ENCODE results near the gene TUSC2.
"Not testable (repeated sequence)": the region's sequence is repeated elsewhere in the genome, so short reads cannot be mapped to it uniquely, and the experiment has no call there.

TUSC2 gene

DNA sequence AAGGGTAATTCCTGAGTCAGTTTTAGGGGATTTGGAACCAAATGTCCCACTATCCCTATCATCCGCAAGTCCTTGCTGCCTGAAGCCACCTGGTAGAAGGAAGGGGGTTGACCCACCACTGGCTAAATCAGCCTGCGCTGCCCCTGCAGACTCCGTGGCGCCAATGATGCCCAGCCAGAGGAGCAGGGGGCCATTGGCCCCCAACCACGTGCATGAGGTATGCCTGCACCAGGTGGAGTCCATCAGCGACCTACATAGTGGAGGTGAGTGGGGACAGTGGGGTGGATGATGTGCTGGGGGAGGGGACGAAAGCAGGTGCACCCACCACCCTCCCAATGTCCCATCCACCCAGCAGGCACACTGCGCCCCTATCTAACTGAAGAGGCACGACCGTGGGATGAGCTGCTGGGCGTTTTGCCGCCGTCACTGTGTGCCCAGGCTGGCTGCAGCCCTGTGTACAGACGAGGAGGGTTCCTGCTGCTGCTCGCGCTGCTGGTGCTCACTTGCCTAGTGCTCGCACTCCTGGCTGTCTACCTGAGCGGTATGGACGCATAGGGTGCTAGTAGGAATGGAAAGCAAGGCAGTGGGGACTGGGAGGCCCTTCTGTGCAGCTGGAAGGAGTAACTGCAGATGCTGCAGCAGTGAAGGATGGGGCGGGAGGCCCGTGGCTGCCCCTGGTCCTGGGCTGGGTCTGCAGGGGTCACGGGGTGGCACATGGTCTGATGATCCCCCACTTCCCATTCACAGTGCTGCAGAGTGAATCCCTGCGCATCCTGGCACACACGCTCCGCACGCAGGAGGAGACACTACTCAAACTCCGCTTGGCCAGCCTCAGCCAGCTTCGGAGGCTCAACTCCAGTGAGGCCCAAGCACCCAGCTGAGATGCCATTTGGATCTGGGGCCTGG is 41.4 kb downstream of the TUSC2 start:
- no peak for DNase-seq (ENCODE audit: low read depth)
- no peak overlapping the region for H3K4me3 ChIP-seq (ENCODE audit: low read length)
- TF ChIP-seq, protein P1, sequence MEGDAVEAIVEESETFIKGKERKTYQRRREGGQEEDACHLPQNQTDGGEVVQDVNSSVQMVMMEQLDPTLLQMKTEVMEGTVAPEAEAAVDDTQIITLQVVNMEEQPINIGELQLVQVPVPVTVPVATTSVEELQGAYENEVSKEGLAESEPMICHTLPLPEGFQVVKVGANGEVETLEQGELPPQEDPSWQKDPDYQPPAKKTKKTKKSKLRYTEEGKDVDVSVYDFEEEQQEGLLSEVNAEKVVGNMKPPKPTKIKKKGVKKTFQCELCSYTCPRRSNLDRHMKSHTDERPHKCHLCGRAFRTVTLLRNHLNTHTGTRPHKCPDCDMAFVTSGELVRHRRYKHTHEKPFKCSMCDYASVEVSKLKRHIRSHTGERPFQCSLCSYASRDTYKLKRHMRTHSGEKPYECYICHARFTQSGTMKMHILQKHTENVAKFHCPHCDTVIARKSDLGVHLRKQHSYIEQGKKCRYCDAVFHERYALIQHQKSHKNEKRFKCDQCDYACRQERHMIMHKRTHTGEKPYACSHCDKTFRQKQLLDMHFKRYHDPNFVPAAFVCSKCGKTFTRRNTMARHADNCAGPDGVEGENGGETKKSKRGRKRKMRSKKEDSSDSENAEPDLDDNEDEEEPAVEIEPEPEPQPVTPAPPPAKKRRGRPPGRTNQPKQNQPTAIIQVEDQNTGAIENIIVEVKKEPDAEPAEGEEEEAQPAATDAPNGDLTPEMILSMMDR (conservative IDR thresholded peaks at IDR 0.05; ENCODE audit: low read length): no peak

DNA sequence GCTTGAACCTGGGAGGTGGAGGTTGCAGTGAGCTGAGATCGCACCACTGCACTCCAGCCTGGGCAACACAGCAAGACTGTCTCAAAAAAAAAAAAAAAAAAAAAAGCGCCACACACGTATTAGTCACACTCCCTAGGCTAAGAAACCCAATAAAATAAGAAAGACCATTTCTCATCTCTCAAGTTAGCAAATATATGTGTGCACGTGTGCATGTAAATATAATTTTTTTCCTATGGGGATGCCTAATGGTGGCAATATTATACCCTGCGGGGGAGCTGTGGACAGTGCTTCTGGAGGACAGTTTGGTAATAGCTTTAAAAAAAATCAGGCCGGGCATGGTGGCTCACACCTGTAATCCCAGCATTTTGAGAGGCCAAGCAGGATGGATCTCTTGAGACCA is 43.9 kb downstream of the TUSC2 start:
- not testable (repeated sequence) for DNase-seq (ENCODE audit: low read depth); H3K4me3 ChIP-seq (ENCODE audit: low read length)

DNA sequence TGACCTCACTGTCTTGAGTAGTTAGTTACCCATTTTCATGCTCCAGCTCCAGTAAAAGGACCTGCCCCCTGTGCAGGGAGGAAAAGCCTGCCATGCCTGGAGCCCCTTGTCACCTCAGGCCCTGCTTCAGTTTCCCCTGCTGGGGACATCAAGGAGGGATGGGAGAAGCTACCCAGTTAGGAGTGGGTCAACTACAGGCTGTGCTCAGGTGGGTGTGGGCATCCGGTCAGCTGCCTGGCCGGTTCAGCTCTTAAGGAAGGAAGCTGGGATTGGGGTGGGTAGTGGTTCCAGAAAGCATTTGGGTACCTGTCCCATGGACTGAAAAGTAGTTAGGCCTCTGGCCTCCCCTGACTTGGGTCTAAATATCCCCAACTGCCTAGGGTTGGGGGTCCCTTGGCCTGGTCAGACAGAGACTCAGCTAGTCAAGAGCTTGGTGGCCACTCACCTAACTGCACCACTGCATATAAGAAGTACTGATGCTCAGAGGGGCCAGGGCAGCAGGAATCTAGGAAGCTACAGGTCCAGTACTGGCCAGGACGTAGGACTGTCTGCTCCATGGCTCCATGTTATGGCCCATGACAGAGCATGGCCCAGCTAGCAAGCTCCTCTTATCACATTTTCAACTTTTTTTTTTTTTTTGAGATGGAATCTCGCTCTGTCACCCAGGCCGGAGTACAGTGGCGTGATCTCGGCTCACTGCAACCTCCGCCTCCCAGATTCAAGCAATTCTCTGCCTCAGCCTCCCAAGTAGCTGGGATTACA is 48.6 kb downstream of the TUSC2 start:
- DNase-seq (ENCODE audit: low read depth): no peak
- H3K4me3 ChIP-seq (ENCODE audit: low read length): no peak overlapping the region
- TF ChIP-seq, protein P1 (conservative IDR thresholded peaks at IDR 0.05; ENCODE audit: low read length): no peak

DNA sequence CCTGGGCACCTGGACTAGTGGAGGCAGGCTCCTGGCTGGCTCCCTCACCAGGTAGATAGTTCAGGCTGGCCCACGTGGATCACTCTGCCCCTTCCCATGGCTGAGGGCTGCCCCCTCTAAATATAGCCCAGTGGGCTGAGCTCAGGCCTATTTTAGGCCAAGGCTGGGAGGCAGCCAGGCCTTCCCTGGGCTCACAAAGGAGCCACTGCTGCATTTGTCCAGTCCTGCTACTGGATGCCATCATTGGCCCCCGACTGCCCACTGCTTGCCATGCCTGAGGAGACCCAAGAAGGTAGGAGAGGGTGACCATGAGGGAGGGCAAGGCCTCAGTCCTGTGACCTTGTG is 49.2 kb downstream of the TUSC2 start, which contains the start of gene LSMEM2:
Gene LSMEM2 (plus strand): TSS at position 208 of the 345 bp plus-strand sequence. CDS start 27 bp downstream, at position 235.
- H3K4me3 ChIP-seq (ENCODE audit: low read length): no peak within 1 kb of the TSS
- TF ChIP-seq, protein P1 (conservative IDR thresholded peaks at IDR 0.05; ENCODE audit: low read length): no peak
- DNase-seq (ENCODE audit: low read depth): no peak

GRCh38 chr3:50278123-50278879 is 49.7 kb downstream of the TUSC2 start:
- TF ChIP-seq, protein P1 (conservative IDR thresholded peaks at IDR 0.05; ENCODE audit: low read length): no peak
- H3K4me3 ChIP-seq (ENCODE audit: low read length): no peak overlapping the region
- no peak for DNase-seq (ENCODE audit: low read depth)

DNA sequence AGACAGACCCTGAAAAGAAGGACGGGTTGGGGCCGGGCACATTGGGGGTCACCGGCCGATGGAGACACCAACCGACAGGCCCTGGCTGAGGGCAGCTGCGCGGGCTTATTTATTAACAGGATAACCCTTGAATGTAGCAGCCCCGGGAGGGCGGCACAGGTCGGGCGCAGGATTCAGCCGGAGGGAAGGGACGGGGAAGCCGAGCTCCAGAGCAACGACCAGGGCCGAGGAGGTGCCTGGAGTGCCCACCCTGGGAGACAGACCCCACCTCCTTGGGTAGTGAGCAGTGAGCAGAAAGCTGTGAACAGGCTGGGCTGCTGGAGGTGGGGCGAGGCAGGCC is 51.3 kb downstream of the TUSC2 start:
- H3K4me3 ChIP-seq (ENCODE audit: low read length): no peak overlapping the region
- TF ChIP-seq, protein P1 (conservative IDR thresholded peaks at IDR 0.05; ENCODE audit: low read length): no peak

More for the DNA sequence above, 51.3 kb downstream of the TUSC2 start:
- DNase-seq (ENCODE audit: low read depth): no peak

Measured in AG10803 (cell line).